ENCODE measurements around the gene TMEM95.

Gene TMEM95

GRCh38 chr17:7355053-7355452, at the start of gene TMEM95:
TMEM95 (plus strand) TSS chr17:7355156; CDS start chr17:7355205, 49 bp downstream.
- DNase-seq = no peak

- peak; percentile 92 for DNase-seq
Measured at GRCh38 chr17:7306911-7307685, 47.9 kb upstream of the TMEM95 start, which contains the start of gene EIF5A. EIF5A (plus strand) TSS chr17:7307628; CDS start chr17:7309636, 2,008 bp downstream.

GRCh38 chr17:7307686-7308624, 47.0 kb upstream of the TMEM95 start:
- DNase-seq = no peak

- peak; percentile 44 for DNase-seq
Measured at GRCh38 chr17:7308625-7309433, 46.1 kb upstream of the TMEM95 start.

GRCh38 chr17:7309628-7310027, 45.3 kb upstream of the TMEM95 start:
- DNase-seq = no peak

GRCh38 chr17:7311110-7311705, 43.7 kb upstream of the TMEM95 start:
- DNase-seq = no peak

- no peak for DNase-seq
Measured at GRCh38 chr17:7312432-7313087, 42.4 kb upstream of the TMEM95 start.

GRCh38 chr17:7313088-7313889, 41.7 kb upstream of the TMEM95 start:
- no peak for DNase-seq

- no peak for DNase-seq
Measured at GRCh38 chr17:7313890-7314718, 40.9 kb upstream of the TMEM95 start.

GRCh38 chr17:7314719-7315569, 40.0 kb upstream of the TMEM95 start, which contains the start of gene GPS2:
GPS2 (minus strand) TSS chr17:7315360; CDS start chr17:7315052, 308 bp downstream.
- DNase-seq = peak; percentile 45

GRCh38 chr17:7315570-7316235, 39.3 kb upstream of the TMEM95 start:
- DNase-seq = no peak

- DNase-seq = no peak
Measured at GRCh38 chr17:7317161-7317803, 37.7 kb upstream of the TMEM95 start.

- no peak for DNase-seq
Measured at GRCh38 chr17:7318121-7318860, 36.7 kb upstream of the TMEM95 start.

- DNase-seq = no peak
Measured at GRCh38 chr17:7321466-7321865, 33.5 kb upstream of the TMEM95 start.

GRCh38 chr17:7322520-7323194, 32.3 kb upstream of the TMEM95 start:
- no peak for DNase-seq

- no peak for DNase-seq
Measured at GRCh38 chr17:7323731-7324437, 31.1 kb upstream of the TMEM95 start.
